DMS153 treated with DMSO at 0.1 percent for 48 hours (cell line): ENCODE measurements around the gene PTPRE.

Experiments
- DNase-seq: peaks from one replicate; lab custom pipeline; 2025; ENCODE audit not compliant: unreplicated experiment; lab: John Stamatoyannopoulos, UW

Gene PTPRE

GRCh38 chr10:127948791-127949190, 41.9 kb downstream of the PTPRE start:
- no peak for DNase-seq

- no peak for DNase-seq
Observed at GRCh38 chr10:127949831-127950230, 42.9 kb downstream of the PTPRE start.

- DNase-seq: no peak
Observed at GRCh38 chr10:127951861-127952574, 45.1 kb downstream of the PTPRE start.

GRCh38 chr10:127952575-127952869, 45.6 kb downstream of the PTPRE start:
- no peak for DNase-seq

- no peak for DNase-seq
Observed at GRCh38 chr10:127952918-127953317, 46.0 kb downstream of the PTPRE start.

- DNase-seq: no peak
Observed at GRCh38 chr10:127953876-127954275, 47.0 kb downstream of the PTPRE start.

GRCh38 chr10:127959428-127959827, 52.5 kb downstream of the PTPRE start:
- no peak for DNase-seq

- DNase-seq: no peak
Observed at GRCh38 chr10:127961071-127961470, 54.2 kb downstream of the PTPRE start.

- no peak for DNase-seq
Observed at GRCh38 chr10:127962205-127962604, 55.3 kb downstream of the PTPRE start.

GRCh38 chr10:127963136-127963535, 56.2 kb downstream of the PTPRE start:
- DNase-seq: no peak

GRCh38 chr10:127964621-127965020, 57.7 kb downstream of the PTPRE start:
- no peak for DNase-seq

GRCh38 chr10:127966875-127967274, 60.0 kb downstream of the PTPRE start:
- DNase-seq: no peak

GRCh38 chr10:127968027-127968441, 61.1 kb downstream of the PTPRE start:
- no peak for DNase-seq

- no peak for DNase-seq
Observed at GRCh38 chr10:127968659-127969058, 61.8 kb downstream of the PTPRE start.

GRCh38 chr10:127971101-127971946, 64.4 kb downstream of the PTPRE start:
- no peak for DNase-seq

- DNase-seq: no peak
Observed at GRCh38 chr10:127971963-127972615, 65.2 kb downstream of the PTPRE start.

GRCh38 chr10:127972751-127973357, 66.0 kb downstream of the PTPRE start:
- no peak for DNase-seq

GRCh38 chr10:127973791-127974311, 66.9 kb downstream of the PTPRE start:
- no peak for DNase-seq

GRCh38 chr10:127974911-127975310, 68.0 kb downstream of the PTPRE start:
- no peak for DNase-seq

GRCh38 chr10:127976286-127976685, 69.4 kb downstream of the PTPRE start:
- no peak for DNase-seq

- DNase-seq: no peak
Observed at GRCh38 chr10:127976701-127977356, 69.9 kb downstream of the PTPRE start.
